GM19023 (cell line): ENCODE data around the gene ANKRD16.
"Not testable (repeated sequence)": the region's sequence is repeated elsewhere in the genome, so short reads cannot be mapped to it uniquely, and the experiment has no call there.

Experiments
- ATAC-seq: cut with Tn5 transposase; IDR thresholded peaks from one replicate; pipeline ENCODE4 v1.9.1; 2021; ENCODE audit warnings: mild to moderate bottlenecking, moderate library complexity; ENCODE audit not compliant: unreplicated experiment

Gene ANKRD16

DNA sequence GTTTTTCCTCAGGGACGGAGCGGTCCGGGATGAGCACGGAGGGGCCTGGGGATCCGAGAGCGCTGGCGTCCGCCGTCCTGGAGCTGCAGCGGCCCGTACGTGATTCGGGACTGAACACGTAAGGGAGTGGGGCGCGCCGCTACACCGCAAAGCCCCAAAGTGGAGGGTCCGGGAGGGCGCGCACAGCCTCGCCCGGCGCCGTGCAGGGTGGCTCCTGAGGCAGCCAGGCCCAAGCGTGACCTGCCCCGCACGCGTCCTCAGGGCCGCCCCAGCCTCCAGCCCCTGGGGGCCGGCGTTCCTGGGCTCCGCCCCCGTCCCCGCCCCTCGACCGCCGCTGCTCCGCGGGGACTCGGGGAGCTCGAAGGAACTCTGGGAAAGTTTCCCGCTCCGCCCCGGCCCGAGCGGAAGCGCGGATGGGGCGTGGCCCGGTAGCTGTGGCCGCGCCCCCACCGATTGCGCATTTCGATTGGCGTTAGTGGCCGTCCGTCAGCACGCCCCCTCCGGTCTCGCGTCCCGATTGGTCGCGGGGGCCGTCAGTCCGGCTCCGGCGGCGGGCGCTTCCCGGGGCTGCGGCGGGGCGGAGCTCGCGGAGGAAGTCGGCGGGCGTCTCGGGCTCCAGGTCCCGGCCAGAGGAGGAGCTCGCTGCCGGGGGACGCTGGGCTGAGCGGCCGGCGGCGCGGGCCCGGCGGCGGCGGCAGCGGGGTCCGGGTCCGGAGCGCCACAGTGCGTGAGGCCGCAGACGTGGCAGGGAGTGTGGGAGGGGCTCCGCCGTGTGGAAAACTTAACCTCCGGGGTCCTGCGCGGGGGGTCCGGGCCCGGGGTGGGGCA lies at the start of gene ANKRD16, which contains the start of gene FBH1:
ANKRD16 (minus strand) TSS at position 270 of the 828 bp plus-strand sequence. CDS start 539 bp downstream, outside the sequence.
FBH1 (plus strand) TSS at position 620 of the 828 bp plus-strand sequence; CDS start at position 723, 103 bp downstream.
- peak; percentile 83 for ATAC-seq

DNA sequence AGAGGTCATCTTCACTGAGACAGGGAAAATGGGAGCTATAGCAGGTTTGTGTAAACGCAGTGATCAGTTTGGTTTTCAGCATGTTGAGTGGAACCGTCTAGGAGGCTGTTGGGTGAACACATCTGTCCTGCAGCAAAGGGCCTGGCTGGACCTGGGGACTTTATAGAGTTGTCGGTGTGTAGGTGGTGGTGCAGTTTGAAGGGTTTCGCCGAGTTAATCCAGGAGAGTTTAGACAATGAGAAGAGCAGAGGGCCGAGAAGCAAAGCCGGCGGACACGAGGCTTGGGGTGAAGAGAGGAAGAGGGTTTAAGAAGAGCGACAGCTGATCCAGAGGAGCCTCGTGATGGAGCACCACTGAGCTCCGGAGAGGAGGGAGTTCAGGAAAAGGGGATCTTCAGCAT lies 48.6 kb upstream of the ANKRD16 start:
- no peak for ATAC-seq

DNA sequence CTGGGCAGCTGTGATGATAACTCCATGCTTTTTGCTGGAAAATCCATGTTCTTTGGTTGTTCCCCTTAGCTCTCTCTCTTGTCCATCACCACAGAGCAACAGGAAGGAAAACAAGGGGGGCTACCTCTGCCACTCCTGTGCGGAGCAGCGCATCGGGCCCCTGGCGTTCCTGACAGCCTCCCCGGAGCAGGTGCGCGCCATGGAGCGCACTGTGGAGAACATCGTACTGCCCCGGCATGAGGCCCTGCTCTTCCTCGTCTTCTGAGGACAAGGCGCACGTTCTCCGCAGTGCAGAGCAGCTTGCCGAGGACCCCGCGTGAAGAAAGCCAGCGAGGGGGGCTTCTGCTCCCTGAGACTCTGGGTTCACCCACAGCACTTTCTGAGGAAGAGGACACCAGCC lies 47.3 kb upstream of the ANKRD16 start:
- ATAC-seq, result no peak

DNA sequence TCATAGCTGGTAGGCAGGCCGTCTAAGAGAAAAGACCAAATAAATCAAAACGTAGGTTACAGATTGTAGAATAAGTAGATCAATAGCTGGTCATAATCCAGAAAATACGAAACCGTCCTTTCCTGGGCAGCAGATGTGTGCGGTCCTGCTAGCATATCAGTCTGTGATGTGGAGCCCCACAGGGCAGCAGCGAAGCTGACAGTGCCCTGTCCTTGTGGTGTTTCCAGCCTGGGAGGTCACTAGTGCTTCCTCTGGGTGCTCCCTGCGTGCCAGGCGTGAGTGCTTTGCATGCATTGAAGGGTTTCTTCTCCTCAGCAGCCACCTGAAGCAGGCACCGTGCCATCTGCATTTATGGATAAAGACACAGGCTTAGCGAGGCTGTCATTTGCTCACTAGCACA lies 45.9 kb upstream of the ANKRD16 start:
- ATAC-seq, result no peak

DNA sequence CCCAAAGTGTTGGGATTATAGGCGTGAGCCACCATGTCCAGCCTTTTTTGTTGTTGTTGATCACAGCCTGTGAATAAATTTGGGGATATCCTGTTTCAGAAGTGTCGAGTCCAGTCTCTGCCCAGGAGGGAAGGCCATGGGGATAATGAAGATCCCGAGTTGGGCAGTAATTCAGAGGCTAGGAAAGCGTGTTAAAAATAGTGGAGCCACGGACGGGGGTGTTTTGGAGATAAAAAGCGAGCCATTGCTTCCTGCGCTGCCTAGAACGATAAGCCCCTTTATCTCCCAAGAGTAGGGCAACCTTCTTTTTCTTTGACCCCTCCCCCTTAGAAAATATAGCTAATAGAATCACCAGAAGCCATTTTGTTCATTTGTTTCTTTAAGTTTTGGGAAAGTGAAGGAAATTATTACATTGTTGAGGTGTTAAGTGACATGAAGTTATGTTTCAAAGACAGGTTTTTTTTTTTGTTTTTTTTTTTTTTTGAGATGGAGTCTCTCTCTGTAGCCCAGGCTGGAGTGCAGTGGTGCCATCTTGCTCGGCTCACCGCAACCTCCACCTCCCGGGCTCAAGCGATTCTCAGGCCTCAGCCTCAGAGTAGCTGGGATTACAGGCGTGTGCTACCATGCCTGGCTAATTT lies 44.3 kb upstream of the ANKRD16 start:
- no peak for ATAC-seq

DNA sequence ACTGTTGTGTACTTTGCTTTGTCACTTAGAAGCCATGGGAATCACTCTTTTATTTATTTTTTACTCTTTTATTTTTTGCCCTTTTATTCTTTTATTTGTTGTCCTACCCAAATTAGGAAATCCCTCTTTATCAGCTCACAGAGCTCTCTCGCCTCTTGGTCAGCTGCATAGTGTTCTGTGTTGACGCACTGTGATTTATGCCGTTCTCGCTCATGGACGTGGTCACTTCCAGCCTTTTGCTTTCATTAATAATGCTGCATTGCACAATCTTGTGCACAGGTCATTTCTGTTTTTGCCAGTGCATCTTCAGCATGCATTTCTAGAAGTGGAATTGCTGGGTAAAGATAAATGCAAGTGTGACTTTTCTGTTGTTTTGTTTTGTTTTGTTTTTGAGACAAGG lies 42.7 kb upstream of the ANKRD16 start:
- no peak for ATAC-seq

DNA sequence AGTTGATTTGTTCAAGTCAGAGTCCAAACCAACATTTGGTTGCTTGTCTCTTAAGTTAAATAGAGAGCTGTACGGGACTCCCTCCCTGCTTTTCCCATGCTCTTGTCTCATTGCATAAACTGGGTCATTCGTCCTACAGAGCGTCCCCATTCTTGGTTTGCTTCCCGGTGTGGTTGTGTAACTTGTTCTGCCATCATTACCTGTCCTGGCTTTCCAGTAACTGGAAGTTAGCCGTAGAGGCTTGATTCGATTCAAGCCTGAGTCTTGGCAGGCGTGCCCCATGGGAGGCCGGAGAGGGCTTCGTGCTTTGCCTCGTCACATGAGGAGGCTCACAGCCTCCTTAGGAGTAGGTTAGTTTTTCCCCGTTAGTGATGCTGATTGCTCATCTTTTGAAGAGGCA lies 40.6 kb upstream of the ANKRD16 start:
- no peak for ATAC-seq

DNA sequence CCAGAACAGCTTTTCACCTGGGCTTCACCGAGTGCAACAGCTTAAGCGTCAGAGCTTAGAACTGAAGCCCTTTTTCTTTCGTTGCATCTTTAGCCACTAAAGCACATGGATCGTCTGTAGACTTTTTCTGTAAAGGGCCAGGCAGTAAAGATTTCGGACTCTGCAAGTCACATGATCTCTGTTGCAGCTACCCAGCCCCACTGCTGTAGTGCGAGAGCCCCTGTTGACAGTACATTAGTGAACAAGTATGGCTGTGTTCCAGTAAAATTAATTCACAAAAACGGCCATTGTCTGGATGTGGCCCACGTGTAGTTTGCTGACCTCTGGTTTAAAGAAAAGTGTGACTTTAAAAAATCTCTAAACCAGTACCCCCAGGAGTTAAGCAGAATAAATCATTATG lies 39.7 kb upstream of the ANKRD16 start:
- ATAC-seq, result no peak

DNA sequence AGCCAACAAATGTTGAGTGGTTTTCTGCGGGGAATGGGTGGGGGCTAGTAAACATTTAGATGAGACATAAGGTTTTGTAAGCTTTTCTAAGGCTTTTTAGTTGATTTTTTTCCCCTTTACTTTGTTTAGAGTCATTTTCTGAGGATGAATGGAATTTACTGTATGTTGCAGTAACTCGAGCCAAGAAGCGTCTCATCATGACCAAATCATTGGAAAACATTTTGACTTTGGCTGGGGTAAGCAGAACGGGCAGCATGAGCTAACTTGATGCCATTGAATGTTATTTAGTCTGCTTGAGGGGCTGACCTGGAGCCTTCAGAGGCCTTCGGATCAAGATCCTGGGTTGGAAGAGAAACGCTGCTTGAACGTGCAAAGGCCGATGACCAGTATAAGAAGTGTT lies 37.6 kb upstream of the ANKRD16 start:
- ATAC-seq, result no peak

DNA sequence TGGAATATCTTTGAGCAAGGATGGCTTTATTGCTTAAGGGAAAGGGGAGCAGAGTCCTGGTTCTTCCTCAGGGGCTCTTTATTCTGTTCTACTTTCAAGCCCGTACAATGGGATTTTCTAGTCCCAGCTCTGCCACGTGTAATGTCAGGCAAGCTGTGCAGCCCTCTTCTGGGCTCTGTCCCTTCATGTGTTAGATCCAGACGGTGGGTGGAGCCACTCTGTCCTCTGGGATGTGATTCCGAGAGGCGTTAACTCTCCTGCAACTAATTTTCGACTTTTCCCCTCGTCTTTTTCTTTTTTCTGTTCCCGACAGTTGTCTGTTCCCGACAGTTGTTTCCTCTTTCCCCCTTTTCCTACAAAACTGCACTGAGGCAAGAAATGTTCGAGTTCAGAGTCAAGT lies 35.2 kb upstream of the ANKRD16 start:
- no peak for ATAC-seq

DNA sequence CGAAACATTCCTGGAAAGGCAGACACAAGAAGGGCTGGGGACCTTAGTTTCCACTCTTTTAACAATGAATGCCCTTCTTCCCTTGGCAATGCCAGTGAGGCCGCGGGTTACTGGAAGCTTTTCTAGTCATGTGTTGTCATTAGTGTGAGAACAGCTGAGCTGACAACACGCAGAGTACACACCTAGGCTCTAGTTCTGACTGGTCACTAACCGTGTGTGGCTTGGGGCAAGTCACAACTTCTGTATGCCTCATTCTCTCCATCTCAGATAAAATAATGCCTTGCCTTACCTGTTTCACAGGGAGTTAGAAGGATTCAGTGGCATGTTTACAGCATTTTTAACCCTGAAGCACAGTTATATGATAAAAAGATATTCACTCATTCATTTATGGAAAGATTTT lies 32.1 kb upstream of the ANKRD16 start:
- no peak for ATAC-seq

DNA sequence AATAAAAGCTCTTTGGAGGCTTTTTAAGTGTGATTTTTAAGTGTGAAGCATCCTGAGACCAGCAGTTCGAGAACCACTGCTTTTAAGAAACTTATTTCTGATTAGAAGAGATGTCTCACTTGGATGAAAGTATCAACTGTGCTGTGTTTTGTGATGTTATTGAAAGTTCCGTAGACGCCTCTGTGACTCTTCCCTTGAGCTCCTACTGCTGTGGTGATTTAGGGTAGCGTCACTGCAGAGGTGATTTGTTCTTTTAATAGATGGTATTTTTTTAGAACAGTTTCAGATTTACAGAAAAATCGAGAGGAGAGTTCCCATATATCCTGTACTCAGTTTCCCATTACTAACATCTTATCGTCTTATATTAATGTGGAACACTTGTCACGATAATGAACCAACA lies 29.9 kb upstream of the ANKRD16 start:
- ATAC-seq, result no peak

DNA sequence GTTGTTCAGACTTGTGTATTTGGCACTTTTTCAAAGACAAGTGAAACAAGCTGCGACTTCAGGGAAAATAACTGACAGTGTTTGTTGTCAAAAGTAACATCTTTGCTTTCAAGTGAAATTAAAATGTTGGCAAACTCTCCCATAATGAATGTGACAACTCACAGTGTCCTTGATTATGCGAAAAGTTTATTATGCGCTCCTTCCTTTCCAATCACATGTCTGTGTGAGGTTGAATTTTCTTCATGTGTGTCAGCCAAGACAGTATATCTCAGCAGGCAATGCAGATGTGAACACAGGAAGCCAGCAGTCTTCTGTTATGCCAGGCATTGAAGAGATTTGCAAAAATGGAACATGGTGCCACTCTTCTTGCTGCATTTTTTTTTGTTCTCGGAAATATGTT lies 29.1 kb upstream of the ANKRD16 start:
- ATAC-seq, result no peak

DNA sequence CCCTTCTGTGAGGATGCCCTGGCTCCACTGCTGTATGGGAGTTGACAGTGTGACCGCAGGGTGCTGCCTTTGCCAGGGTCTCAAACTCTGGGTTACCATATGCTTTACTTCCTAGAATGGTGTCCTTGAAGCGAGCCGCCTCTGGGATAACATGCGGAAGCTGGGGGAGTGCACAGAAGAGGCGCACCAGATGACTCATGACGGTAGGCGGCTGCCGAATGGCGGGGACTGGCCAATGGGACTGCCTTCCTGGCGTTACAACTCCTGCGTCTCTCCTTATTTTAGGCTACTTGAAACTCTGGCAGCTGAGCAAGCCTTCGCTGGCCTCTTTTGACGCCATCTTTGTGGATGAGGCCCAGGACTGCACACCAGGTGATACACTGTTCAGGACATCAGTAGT lies 27.6 kb upstream of the ANKRD16 start:
- no peak for ATAC-seq

DNA sequence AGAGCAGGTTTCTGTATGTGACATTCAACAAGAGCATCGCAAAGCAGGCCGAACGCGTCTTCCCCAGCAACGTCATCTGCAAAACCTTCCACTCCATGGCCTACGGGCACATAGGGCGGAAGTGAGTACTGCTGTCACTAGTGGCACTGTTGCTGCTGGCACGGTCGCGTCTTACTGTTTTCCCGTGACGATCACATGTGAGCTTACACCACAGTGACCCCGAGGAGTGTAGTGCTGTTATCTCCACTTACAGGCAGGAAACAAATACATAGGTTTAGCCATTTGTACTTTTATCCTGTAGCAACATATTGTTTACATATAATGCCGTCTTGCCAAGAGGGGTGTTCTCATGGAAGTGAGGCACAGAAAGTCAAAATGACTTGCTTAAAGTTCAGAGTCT lies 25.8 kb upstream of the ANKRD16 start:
- ATAC-seq, result no peak

DNA sequence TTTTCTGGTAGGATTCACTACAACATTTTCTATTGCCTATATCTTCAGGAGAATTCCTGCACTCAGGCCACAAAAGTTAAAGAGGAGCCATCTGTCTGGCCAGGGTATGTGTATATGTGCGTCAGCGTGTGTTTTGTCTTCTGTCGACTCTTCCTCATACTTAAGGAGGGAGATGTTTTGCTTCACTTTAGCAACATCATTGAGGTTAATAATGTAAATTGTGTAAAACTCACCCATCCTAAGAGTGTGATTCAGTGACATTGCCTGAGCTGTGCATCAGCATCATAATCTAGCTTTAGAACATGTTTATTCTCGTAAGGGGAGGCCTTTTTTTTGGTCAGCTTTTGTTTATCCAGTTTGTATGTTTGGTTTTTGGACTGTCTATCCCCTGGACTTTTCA lies 24.0 kb upstream of the ANKRD16 start:
- no peak for ATAC-seq

DNA sequence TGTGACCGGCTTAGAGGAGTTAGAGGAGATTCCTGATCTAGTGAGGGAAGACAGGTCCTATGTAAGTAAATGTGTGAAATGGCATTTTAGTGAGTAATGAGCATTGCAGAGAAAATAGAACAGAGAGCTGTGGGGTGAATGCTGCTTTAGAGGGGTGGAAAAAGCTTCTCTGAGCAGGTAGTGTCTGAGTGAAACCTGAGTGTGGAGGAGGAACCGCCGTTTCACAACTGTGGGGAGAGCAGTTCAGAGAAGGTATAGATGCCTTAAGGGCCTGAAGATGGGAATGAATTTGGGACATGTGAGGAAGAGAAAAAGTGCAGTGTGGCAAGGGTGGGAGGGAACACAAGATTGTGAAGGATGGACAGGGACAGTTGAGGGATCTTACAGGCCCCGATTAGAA lies 22.0 kb upstream of the ANKRD16 start:
- no peak for ATAC-seq

DNA sequence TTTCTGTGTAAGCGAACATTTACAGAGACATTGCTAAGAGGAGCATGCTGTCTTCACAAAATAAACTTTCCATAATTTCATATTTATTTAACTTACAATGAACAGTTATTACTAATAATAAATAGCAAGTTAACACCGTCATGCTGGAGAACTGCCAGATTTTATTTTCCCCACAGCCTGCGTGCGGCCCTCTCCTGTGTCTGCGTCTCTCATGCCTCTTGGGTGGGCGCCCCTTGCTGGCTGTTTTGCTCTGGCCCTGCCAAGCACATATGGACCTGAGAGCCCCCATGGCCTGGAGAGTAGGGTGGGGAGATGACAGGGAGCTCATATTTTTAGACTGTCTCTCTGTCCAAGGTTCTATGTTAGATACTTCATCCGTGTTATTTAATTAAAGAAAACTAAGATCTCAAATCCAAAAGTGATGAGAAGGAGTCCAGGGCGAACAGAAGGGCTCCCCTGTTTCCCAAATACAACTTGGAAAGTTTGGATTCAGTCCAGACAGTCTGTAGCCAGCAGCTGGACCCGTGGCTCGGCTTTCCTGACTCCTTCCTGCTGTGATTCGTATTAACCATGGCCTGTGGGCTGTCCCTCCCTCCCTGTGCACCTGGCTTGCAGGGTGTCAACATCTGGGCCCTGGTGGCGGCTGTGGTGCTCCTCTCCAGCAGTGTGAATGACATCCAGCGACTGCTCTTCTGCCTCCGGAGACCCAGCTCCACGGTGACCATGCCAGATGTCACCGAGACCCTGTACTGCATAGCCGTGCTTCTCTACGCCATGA lies 20.8 kb upstream of the ANKRD16 start:
- no peak for ATAC-seq

DNA sequence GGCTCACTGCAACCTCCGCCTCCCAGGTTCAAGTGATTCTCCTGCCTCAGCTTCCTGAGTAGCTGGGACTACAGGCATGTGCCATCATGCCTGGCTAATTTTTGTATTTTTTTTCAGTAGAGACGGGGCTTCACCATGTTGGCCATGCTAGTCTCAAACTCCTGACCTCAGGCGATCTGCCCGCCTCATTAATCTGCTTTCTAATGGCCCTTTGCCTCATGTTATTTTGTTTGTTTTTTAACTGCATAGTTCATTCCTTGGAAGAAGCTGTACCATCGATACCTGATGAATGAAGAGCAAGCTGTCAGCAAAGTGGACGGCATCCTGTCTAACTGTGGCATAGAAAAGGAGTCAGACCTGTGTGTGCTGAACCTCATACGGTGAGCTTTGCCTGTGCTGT lies 19.0 kb upstream of the ANKRD16 start:
- not testable (repeated sequence) for ATAC-seq

DNA sequence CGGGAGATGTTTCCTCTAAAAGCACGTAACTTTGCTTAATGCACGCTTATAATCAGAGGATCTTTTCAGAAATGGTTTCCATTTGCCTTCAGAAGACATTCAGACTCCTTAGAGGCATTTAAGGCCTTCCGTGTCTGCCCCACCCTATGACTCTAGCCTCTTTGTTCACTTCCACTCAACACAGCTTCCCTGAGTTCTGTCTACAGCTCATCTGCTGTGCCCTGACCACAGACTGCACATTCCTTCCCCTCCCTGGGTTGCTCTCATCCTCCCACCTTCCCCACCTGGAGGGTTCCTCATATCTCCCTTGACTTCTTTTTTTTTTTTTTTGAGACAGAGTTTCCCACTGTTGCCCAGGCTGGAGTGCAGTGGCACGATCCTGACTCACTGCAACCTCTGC lies 17.0 kb upstream of the ANKRD16 start:
- ATAC-seq, result no peak

DNA sequence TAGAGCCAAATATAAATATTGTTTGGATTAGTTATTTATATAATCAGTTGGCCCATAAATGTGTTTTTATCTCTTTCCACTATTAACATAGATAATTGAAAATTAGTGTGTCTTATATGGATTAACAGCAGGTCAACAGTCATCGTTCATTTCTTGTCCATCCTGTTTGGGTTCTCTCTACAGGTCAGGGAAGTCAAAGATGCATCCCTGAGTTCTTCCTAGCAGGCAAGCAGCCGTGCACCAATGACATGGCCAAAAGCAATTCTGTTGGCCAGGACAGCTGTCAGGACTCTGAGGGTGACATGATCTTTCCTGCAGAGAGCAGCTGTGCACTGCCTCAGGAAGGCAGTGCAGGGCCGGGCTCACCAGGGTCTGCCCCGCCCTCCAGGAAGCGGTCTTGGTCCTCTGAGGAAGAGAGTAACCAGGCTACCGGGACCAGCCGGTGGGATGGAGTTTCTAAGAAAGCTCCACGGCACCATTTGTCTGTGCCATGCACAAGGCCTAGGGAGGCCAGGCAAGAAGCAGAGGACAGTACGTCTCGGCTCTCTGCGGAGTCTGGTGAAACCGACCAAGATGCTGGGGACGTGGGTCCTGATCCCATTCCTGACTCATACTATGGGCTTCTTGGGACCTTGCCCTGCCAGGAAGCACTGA lies 16.3 kb upstream of the ANKRD16 start:
- ATAC-seq, result no peak
